ENCODE data around the gene FILIP1L. TPM values are rescaled to one million over a fixed set of nuclear protein-coding genes. Genes with fewer than 3 reads are reported as not detected.

Gene FILIP1L
- total and polyA plus RNA-seq, 2 donors from 2014 or later, result 5.5 to 25.5 TPM

- intact Hi-C loops (cut with DNase I), result no loop called here
- no peak for FAIRE-seq
- DNase-seq, result no peak
- Histone ChIP-seq H3K36me3 (ENCODE audit: control insufficient read depth in 2 of 3, insufficient read depth in 3 of 3, low read length in 3 of 3) (peaks cover 0 to 3% (median 0%) of the 10 kb centered on the region in 3 donors), H3K9ac (ENCODE audit: low read length in 3 of 3) (no peak overlapping the region), H3K9me3 (ENCODE audit: control insufficient read depth in 2 of 3, insufficient read depth in 1 of 3, low read length in 3 of 3) (no peaks in the 10 kb centered on the region), H3K4me1 (ENCODE audit: control insufficient read depth in 2 of 3, insufficient read depth in 2 of 3, low read depth in 1 of 3, low read length in 3 of 3) (peaks cover 0 to 3% (median 2%) of the 10 kb centered on the region in 3 donors), H3K27ac (ENCODE audit: low read depth in 2 of 2, low read length in 2 of 2) (no peak overlapping the region), H3K27me3 (ENCODE audit: control insufficient read depth, insufficient read depth, low read length) (no peaks in the 10 kb centered on the region), H3K4me3 (ENCODE audit: low read length in 3 of 3) (no peak overlapping the region)
- TF ChIP-seq, protein P1, sequence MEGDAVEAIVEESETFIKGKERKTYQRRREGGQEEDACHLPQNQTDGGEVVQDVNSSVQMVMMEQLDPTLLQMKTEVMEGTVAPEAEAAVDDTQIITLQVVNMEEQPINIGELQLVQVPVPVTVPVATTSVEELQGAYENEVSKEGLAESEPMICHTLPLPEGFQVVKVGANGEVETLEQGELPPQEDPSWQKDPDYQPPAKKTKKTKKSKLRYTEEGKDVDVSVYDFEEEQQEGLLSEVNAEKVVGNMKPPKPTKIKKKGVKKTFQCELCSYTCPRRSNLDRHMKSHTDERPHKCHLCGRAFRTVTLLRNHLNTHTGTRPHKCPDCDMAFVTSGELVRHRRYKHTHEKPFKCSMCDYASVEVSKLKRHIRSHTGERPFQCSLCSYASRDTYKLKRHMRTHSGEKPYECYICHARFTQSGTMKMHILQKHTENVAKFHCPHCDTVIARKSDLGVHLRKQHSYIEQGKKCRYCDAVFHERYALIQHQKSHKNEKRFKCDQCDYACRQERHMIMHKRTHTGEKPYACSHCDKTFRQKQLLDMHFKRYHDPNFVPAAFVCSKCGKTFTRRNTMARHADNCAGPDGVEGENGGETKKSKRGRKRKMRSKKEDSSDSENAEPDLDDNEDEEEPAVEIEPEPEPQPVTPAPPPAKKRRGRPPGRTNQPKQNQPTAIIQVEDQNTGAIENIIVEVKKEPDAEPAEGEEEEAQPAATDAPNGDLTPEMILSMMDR (IDR thresholded peaks at IDR 0.05; ENCODE audit: borderline replicate concordance, extremely low read depth, insufficient read depth), result no peak
Measured at GRCh38 chr3:99846477-99847160, 267.7 kb downstream of the FILIP1L start.

GRCh38 chr3:99845999-99846398 is 268.3 kb downstream of the FILIP1L start:
- intact Hi-C loops (cut with DNase I), result no loop called here
- Histone ChIP-seq H3K9ac (ENCODE audit: low read length in 3 of 3) (no peak overlapping the region), H3K4me3 (ENCODE audit: low read length in 3 of 3) (no peak overlapping the region), H3K36me3 (ENCODE audit: control insufficient read depth in 2 of 3, insufficient read depth in 3 of 3, low read length in 3 of 3) (peaks cover 0 to 3% (median 0%) of the 10 kb centered on the region in 3 donors), H3K9me3 (ENCODE audit: control insufficient read depth in 2 of 3, insufficient read depth in 1 of 3, low read length in 3 of 3) (no peaks in the 10 kb centered on the region), H3K27me3 (ENCODE audit: control insufficient read depth, insufficient read depth, low read length) (no peaks in the 10 kb centered on the region), H3K4me1 (ENCODE audit: control insufficient read depth in 2 of 3, insufficient read depth in 2 of 3, low read depth in 1 of 3, low read length in 3 of 3) (peaks cover 0 to 3% (median 2%) of the 10 kb centered on the region in 3 donors), H3K27ac (ENCODE audit: low read depth in 2 of 2, low read length in 2 of 2) (peak overlapping the region in 1 of 2 donors; percentile 71)
- TF ChIP-seq, protein P1 (IDR thresholded peaks at IDR 0.05; ENCODE audit: borderline replicate concordance, extremely low read depth, insufficient read depth), result no peak
- DNase-seq (no peak), FAIRE-seq (no peak)

DNA sequence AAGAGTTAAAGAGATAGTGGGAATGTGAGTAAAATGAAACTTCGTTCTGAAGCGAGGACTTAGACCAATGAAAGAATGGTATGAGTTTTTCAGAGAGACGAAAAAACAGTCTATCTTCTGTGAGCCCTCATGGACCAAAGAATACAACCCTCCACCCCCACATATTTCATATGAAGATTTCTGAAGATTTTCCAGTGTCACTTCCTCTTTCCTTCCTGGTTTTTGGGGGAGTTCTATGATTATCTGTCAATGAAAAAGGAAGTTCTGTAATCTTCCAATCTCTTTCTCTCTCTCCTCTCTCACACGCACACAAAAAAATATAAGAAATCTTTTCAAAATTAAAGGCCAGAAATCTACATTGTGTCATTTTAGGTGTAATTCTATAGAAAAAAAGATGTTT is 269.0 kb downstream of the FILIP1L start:
- FAIRE-seq (no peak), DNase-seq (no peak)
- TF ChIP-seq, protein P1 (IDR thresholded peaks at IDR 0.05; ENCODE audit: borderline replicate concordance, extremely low read depth, insufficient read depth), result no peak
- H3K36me3 ChIP-seq (ENCODE audit: control insufficient read depth in 2 of 3, insufficient read depth in 3 of 3, low read length in 3 of 3), result no peaks in the 10 kb centered on the region
- no peak overlapping the region for H3K9ac ChIP-seq (ENCODE audit: low read length in 3 of 3)
- no peaks in the 10 kb centered on the region for H3K27me3 ChIP-seq (ENCODE audit: control insufficient read depth, insufficient read depth, low read length)
- intact Hi-C loops (cut with DNase I), result no loop called here
- H3K4me3 ChIP-seq (ENCODE audit: low read length in 3 of 3), result no peak overlapping the region
- no peaks in the 10 kb centered on the region for H3K9me3 ChIP-seq (ENCODE audit: control insufficient read depth in 2 of 3, insufficient read depth in 1 of 3, low read length in 3 of 3)
- H3K4me1 ChIP-seq (ENCODE audit: control insufficient read depth in 2 of 3, insufficient read depth in 2 of 3, low read depth in 1 of 3, low read length in 3 of 3), result peaks cover 0 to 3% (median 2%) of the 10 kb centered on the region in 3 donors
- H3K27ac ChIP-seq (ENCODE audit: low read depth in 2 of 2, low read length in 2 of 2), result no peak overlapping the region
